Stimulated activated naive CD8-positive, alpha-beta T cell treated with anti-CD3 and anti-CD28 coated beads, Interleukin-15, Interleukin-2, amounts not matched to agents 100 ng/mL and 50 ng/mL, for 24 hours (primary cell): ENCODE results near the gene COL20A1.
"Not testable (repeated sequence)": the region's sequence is repeated elsewhere in the genome, so short reads cannot be mapped to it uniquely, and the experiment has no call there.

Experiments used
- H3K27ac Mint-ChIP-seq: one replicate; pipeline ENCODE4 v1.8.0; 2021; ENCODE audit warnings: mild to moderate bottlenecking, mixed read lengths
- H3K27me3 Mint-ChIP-seq: one replicate; pipeline ENCODE4 v1.8.0; 2021; ENCODE audit warnings: mixed read lengths
- H3K36me3 Mint-ChIP-seq: one replicate; pipeline ENCODE4 v1.8.0; 2021; ENCODE audit warnings: low read depth, mixed read lengths
- H3K4me1 Mint-ChIP-seq: one replicate; pipeline ENCODE4 v1.8.0; 2021; ENCODE audit warnings: low read depth, mixed read lengths
- H3K4me3 Mint-ChIP-seq: one replicate; pipeline ENCODE4 v1.8.0; 2021; ENCODE audit warnings: mild to moderate bottlenecking, mixed read lengths
- H3K9me3 Mint-ChIP-seq: one replicate; pipeline ENCODE4 v1.8.0; 2021; ENCODE audit warnings: mixed read lengths

COL20A1 gene

GRCh38 chr20:63298731-63299312 is 5.8 kb downstream of the COL20A1 start:
- no peaks in the 10 kb centered on the region for H3K36me3 Mint-ChIP-seq
- peaks cover 31% of the 10 kb centered on the region for H3K27me3 Mint-ChIP-seq
- peaks cover 5% of the 10 kb centered on the region for H3K4me1 Mint-ChIP-seq
- H3K4me3 Mint-ChIP-seq = no peak overlapping the region
- H3K27ac Mint-ChIP-seq = no peak overlapping the region
- no peaks in the 10 kb centered on the region for H3K9me3 Mint-ChIP-seq

GRCh38 chr20:63301671-63302070 is 8.7 kb downstream of the COL20A1 start:
- no peaks in the 10 kb centered on the region for H3K9me3 Mint-ChIP-seq
- no peaks in the 10 kb centered on the region for H3K36me3 Mint-ChIP-seq
- peaks cover 26% of the 10 kb centered on the region for H3K27me3 Mint-ChIP-seq
- H3K4me1 Mint-ChIP-seq = no peaks in the 10 kb centered on the region
- no peak overlapping the region for H3K4me3 Mint-ChIP-seq
- no peak overlapping the region for H3K27ac Mint-ChIP-seq

- Mint-ChIP-seq H3K9me3 (no peaks in the 10 kb centered on the region), H3K4me3 (no peak overlapping the region), H3K27me3 (peaks cover 26% of the 10 kb centered on the region), H3K4me1 (no peaks in the 10 kb centered on the region), H3K27ac (no peak overlapping the region), H3K36me3 (no peaks in the 10 kb centered on the region)
Measured at GRCh38 chr20:63303095-63303666, 10.2 kb downstream of the COL20A1 start.

GRCh38 chr20:63305393-63305792 is 12.4 kb downstream of the COL20A1 start:
- Mint-ChIP-seq H3K4me1 (no peaks in the 10 kb centered on the region), H3K27me3 (peaks cover 17% of the 10 kb centered on the region), H3K4me3 (no peak overlapping the region), H3K27ac (no peak overlapping the region), H3K9me3 (no peaks in the 10 kb centered on the region), H3K36me3 (no peaks in the 10 kb centered on the region)

- H3K27ac Mint-ChIP-seq, H3K36me3 Mint-ChIP-seq, H3K4me1 Mint-ChIP-seq, H3K9me3 Mint-ChIP-seq, H3K4me3 Mint-ChIP-seq: not testable (repeated sequence)
- H3K27me3 Mint-ChIP-seq = peaks cover 12% of the 10 kb centered on the region
Measured at GRCh38 chr20:63305933-63306672, 13.1 kb downstream of the COL20A1 start.

GRCh38 chr20:63306673-63307537 is 13.9 kb downstream of the COL20A1 start:
- Mint-ChIP-seq H3K4me3 (no peak overlapping the region), H3K9me3 (no peaks in the 10 kb centered on the region), H3K4me1 (no peaks in the 10 kb centered on the region), H3K27me3 (peaks cover 6% of the 10 kb centered on the region), H3K27ac (no peak overlapping the region), H3K36me3 (no peaks in the 10 kb centered on the region)

DNA sequence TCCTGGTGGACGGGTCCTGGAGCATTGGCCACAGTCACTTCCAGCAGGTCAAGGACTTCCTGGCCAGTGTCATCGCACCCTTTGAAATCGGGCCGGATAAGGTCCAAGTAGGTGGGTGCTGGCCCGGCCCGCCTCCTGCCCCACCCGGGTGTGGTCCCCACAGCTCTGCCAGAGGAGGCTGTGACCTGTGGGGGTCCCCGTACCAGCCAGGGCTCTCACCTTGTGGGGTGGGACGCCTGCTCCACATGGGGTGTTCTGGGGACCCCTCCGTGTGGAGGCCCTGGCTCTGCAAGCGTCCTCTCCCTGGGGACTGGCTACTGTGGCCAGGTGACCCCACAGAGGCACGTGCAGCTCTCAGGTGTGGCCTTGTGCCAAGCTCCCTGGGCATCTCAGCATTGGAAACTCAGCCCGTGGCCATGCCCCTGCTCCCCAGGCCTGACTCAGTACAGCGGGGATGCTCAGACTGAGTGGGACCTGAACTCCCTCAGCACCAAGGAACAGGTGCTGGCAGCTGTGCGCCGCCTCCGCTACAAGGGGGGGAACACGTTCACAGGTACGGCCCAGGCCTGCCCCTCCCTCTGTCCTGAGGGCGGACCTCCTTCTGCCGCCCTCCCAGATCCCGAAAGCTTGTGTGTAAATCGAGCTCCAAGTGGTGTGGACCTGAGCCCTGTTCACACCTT is 14.7 kb downstream of the COL20A1 start:
- Mint-ChIP-seq H3K4me1 (no peaks in the 10 kb centered on the region), H3K4me3 (no peak overlapping the region), H3K9me3 (no peaks in the 10 kb centered on the region), H3K27ac (no peak overlapping the region), H3K36me3 (no peaks in the 10 kb centered on the region), H3K27me3 (peaks cover 6% of the 10 kb centered on the region)

- Mint-ChIP-seq H3K36me3 (no peaks in the 10 kb centered on the region), H3K27ac (no peak overlapping the region), H3K27me3 (peaks cover 6% of the 10 kb centered on the region), H3K9me3 (no peaks in the 10 kb centered on the region), H3K4me1 (no peaks in the 10 kb centered on the region), H3K4me3 (no peak overlapping the region)
Measured at GRCh38 chr20:63308218-63308911, 15.4 kb downstream of the COL20A1 start.

GRCh38 chr20:63309261-63310071 is 16.5 kb downstream of the COL20A1 start:
- H3K27ac Mint-ChIP-seq = no peak overlapping the region
- H3K9me3 Mint-ChIP-seq = no peaks in the 10 kb centered on the region
- no peak overlapping the region for H3K4me3 Mint-ChIP-seq
- no peaks in the 10 kb centered on the region for H3K36me3 Mint-ChIP-seq
- no peaks in the 10 kb centered on the region for H3K4me1 Mint-ChIP-seq
- H3K27me3 Mint-ChIP-seq = peaks cover 6% of the 10 kb centered on the region

DNA sequence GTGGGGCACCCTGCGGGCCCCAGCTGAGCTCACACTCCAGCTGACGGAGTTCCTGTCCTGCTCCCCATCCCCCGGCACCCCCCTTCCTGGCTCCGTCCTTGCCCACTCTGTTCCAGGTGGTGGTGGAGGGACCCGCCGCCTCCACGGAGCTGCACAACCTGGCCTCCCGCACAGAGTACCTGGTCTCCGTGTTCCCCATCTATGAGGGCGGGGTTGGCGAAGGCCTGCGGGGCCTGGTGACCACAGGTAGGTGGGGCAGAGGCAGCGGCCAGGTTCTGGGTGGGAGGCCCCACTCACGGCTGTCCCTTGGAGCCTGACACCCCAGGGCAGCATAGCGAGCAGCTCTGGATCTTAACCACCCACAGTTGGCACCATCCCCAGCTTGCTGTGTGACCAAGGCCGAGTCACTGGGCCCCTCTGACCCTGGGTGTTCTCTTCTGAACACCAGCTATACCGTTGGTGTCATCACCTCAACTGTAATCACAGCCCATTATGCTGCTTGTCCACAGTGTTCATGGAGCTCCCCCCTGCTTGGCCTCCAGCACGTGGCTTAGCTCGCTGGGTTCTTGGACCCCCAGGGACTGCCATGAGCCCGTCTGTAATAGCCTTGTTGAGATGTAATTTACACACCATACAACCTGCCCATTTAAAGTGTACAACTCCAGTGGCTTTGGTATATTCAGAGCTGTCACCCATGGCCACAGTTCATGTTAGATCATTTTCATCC is 17.4 kb downstream of the COL20A1 start:
- Mint-ChIP-seq H3K36me3 (no peaks in the 10 kb centered on the region), H3K9me3 (no peaks in the 10 kb centered on the region), H3K27ac (no peak overlapping the region), H3K4me1 (no peaks in the 10 kb centered on the region), H3K4me3 (no peak overlapping the region), H3K27me3 (no peaks in the 10 kb centered on the region)

- no peaks in the 10 kb centered on the region for H3K36me3 Mint-ChIP-seq
- H3K9me3 Mint-ChIP-seq = no peaks in the 10 kb centered on the region
- H3K27ac Mint-ChIP-seq = no peak overlapping the region
- H3K4me1 Mint-ChIP-seq = no peaks in the 10 kb centered on the region
- H3K4me3 Mint-ChIP-seq = no peak overlapping the region
- H3K27me3 Mint-ChIP-seq = no peaks in the 10 kb centered on the region
Measured at GRCh38 chr20:63311186-63311832, 18.3 kb downstream of the COL20A1 start.

GRCh38 chr20:63311833-63312243 is 18.9 kb downstream of the COL20A1 start:
- H3K4me3 Mint-ChIP-seq = no peak overlapping the region
- H3K27me3 Mint-ChIP-seq = no peaks in the 10 kb centered on the region
- no peak overlapping the region for H3K27ac Mint-ChIP-seq
- no peaks in the 10 kb centered on the region for H3K36me3 Mint-ChIP-seq
- no peaks in the 10 kb centered on the region for H3K9me3 Mint-ChIP-seq
- H3K4me1 Mint-ChIP-seq = no peaks in the 10 kb centered on the region

DNA sequence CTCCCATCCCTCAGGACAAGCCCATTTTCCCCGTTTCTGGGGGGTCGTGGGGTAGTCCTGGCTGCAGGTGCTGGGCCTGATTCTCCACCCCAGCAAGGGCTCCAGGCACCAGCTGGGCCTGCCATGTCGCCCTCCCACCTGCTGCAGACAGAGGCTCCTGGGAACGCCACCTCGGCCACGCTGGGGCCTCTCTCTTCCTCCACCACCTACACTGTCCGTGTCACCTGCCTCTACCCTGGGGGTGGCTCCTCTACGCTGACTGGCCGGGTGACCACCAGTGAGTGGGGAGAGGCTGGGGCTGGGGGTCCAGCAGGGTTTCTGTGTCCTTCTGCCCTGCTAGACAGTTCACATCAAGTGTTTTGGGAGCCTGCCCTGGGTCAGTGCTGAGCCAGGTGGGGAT is 19.3 kb downstream of the COL20A1 start:
- no peak overlapping the region for H3K27ac Mint-ChIP-seq
- H3K27me3 Mint-ChIP-seq = no peaks in the 10 kb centered on the region
- H3K4me1 Mint-ChIP-seq = no peaks in the 10 kb centered on the region
- no peaks in the 10 kb centered on the region for H3K36me3 Mint-ChIP-seq
- no peaks in the 10 kb centered on the region for H3K9me3 Mint-ChIP-seq
- H3K4me3 Mint-ChIP-seq = no peak overlapping the region
